ENCODE measurements around the gene CHD5. TPM values are rescaled to one million over a fixed set of nuclear protein-coding genes. Genes with fewer than 3 reads are reported as not detected.
A peak's percentile ranks its signal among the peaks of the same experiment; 100 is the strongest.

Gene CHD5
- total RNA-seq, 4 donors from 2014 or later = 0.04 to 0.36 (median 0.13) TPM; not detected in 1

DNA sequence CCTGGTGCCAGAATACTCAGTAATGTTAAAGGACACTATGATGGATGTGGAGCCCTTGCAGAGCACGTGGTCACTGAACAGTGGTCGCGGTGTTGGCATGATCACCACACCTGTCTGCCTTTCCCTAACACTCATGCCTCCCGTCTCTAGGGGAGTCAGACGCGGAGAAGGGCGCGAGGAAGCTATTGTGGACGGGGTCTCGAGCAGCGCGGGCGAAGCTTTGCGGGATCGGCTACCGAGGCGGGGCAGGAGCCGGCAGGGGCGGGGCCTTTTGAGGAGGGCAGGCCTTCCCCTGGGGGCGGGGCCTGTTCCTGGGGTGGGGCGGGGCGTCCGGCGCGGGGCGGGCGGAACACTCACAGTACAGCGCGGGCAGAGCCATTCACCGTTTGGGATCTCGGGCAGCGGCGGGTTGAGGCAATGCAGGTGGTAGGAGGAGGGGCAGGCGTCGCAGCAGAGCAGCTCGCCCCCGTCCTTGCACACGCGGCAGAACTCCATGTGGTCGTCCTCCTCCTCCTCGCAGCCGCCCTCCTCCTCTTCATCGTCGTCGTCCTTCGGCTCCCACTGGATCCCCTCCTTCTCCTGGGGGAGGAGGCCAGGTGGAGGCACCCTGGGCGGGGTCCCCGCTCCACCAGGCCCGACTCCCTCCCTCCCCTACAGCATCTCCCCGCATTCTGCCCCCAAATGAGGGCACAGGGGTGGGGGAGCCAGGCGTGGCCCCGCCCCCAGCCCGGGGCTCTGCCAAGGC is 31.5 kb downstream of the CHD5 start:
- Histone ChIP-seq H3K36me3 (no peaks in the 10 kb centered on the region), H3K4me3 (peak overlapping the region; percentile 5), H3K27ac (no peak overlapping the region), H3K27me3 (peaks cover 51% of the 10 kb centered on the region), H3K4me1 (peaks cover 9% of the 10 kb centered on the region), H3K9me3 (no peaks in the 10 kb centered on the region)
- TF ChIP-seq POLR2AphosphoS5 (IDR thresholded peaks at IDR 0.05) = no peak
- no peak for TF ChIP-seq POLR2A (IDR thresholded peaks at IDR 0.05)
- no peak for TF ChIP-seq EP300 (IDR thresholded peaks at IDR 0.05)
- TF ChIP-seq, protein P1, sequence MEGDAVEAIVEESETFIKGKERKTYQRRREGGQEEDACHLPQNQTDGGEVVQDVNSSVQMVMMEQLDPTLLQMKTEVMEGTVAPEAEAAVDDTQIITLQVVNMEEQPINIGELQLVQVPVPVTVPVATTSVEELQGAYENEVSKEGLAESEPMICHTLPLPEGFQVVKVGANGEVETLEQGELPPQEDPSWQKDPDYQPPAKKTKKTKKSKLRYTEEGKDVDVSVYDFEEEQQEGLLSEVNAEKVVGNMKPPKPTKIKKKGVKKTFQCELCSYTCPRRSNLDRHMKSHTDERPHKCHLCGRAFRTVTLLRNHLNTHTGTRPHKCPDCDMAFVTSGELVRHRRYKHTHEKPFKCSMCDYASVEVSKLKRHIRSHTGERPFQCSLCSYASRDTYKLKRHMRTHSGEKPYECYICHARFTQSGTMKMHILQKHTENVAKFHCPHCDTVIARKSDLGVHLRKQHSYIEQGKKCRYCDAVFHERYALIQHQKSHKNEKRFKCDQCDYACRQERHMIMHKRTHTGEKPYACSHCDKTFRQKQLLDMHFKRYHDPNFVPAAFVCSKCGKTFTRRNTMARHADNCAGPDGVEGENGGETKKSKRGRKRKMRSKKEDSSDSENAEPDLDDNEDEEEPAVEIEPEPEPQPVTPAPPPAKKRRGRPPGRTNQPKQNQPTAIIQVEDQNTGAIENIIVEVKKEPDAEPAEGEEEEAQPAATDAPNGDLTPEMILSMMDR (IDR thresholded peaks at IDR 0.05) = no peak
- no peak for DNase-seq (ENCODE audit: low spot score in 2 of 2)
- WGBS = 9% methylated on average over 29 of the region's 53 CpGs

DNA sequence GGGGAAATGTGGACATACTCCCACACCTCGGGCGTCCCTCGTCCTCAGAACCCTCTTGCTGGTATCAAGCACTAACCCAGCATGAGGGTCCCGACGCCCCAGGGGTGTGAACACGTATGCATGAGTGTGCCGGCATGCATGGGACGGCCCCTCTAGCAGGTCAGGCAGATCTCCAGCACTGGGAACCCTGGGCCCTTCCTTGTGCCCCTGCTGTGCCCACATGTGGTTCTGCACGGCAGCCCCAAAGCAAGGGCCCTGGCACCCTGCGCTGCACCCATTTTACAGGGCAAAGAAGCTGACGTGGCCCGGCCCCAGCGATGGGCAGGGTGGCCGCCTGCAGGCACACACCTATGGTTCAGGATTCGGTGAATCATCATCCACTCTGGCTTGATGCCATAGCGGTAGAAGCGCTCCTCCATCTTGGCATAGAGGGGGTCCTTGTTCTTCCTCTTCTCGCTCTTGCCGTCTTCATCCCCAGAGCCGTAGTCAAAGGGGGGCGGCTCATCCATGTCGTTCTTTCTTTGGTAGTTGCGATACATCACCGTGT is 34.2 kb downstream of the CHD5 start:
- H3K27me3 ChIP-seq = peaks cover 51% of the 10 kb centered on the region
- WGBS = 69% methylated on average over 15 of the region's 24 CpGs
- TF ChIP-seq POLR2A (IDR thresholded peaks at IDR 0.05) = no peak
- TF ChIP-seq, protein P1 (IDR thresholded peaks at IDR 0.05) = no peak
- TF ChIP-seq POLR2AphosphoS5 (IDR thresholded peaks at IDR 0.05) = no peak
- TF ChIP-seq EP300 (IDR thresholded peaks at IDR 0.05) = no peak

DNA sequence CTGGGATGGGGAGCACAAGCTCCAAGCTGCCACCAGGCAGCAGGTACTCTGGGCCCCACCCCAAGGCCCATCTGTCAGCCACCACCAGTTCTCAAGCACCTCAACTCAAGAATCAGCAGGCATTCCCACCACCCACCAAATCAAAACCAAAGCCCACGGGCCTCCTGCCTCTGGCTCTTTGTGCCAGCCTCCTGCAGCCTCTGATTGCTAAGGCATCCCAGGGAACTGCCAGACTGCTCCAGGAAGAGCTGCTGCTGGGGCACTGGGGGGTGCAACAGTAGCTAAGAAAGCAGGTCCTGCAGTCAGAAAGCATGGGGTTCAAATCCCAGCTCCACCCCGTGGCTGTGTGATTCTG is 34.7 kb downstream of the CHD5 start:
- no peak overlapping the region for H3K27ac ChIP-seq
- H3K4me3 ChIP-seq = no peak overlapping the region
- H3K4me1 ChIP-seq = peaks cover 9% of the 10 kb centered on the region
- H3K27me3 ChIP-seq = peaks cover 47% of the 10 kb centered on the region
- no peak for TF ChIP-seq POLR2A (IDR thresholded peaks at IDR 0.05)
- DNase-seq (ENCODE audit: low spot score in 2 of 2) = no peak
- 69% methylated on average over 2 of the region's 2 CpGs for WGBS
- no peaks in the 10 kb centered on the region for H3K36me3 ChIP-seq
- no peaks in the 10 kb centered on the region for H3K9me3 ChIP-seq

More for the DNA sequence above, 34.2 kb downstream of the CHD5 start:
- H3K27ac ChIP-seq = no peak overlapping the region
- no peak overlapping the region for H3K4me3 ChIP-seq
- H3K9me3 ChIP-seq = no peaks in the 10 kb centered on the region
- no peaks in the 10 kb centered on the region for H3K36me3 ChIP-seq
- H3K4me1 ChIP-seq = peaks cover 9% of the 10 kb centered on the region
- DNase-seq (ENCODE audit: low spot score in 2 of 2) = no peak

DNA sequence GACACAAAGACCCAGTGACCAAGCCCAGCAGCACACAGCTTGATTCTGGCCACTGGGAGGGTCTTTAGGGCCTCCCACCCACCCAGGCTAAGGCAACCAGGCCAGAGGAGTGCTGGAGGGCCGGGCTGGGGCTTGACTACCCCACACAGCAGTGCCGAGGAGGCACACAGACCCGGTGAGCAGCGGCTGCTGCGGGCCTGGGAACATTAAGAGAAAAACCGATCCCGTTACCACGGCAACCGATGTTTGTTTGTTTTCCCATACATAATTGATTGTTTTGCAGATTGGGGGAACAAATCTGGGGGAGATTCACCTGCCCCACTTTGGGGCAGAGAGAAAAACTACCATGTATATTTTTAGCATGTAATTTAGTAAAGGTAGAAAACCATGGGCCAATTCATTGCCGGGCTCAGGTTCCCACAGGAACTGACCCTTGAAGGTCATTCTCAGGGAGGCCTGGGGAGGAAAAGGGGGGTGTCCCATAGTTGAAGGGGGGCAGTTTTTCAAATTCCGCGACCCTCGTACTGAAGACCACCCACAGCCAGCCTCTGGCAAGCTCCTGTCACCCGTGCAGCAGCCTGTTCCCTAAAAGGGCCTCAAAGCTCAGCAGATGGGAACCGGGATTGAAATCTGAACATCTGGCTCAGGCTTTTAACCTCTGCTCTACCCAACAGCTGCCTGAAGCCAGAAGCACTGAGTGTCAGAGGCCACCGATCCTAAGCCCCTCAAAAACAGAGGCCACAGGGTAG is 35.3 kb downstream of the CHD5 start:
- Histone ChIP-seq H3K4me3 (no peak overlapping the region), H3K36me3 (no peaks in the 10 kb centered on the region), H3K4me1 (peaks cover 9% of the 10 kb centered on the region), H3K27ac (no peak overlapping the region), H3K9me3 (no peaks in the 10 kb centered on the region), H3K27me3 (peaks cover 46% of the 10 kb centered on the region)
- WGBS = 66% methylated on average over 15 of the region's 16 CpGs
- DNase-seq (ENCODE audit: low spot score in 2 of 2) = no peak
- no peak for TF ChIP-seq EP300 (IDR thresholded peaks at IDR 0.05)
- TF ChIP-seq POLR2A (IDR thresholded peaks at IDR 0.05) = no peak
- TF ChIP-seq, protein P1 (IDR thresholded peaks at IDR 0.05) = no peak
- no peak for TF ChIP-seq POLR2AphosphoS5 (IDR thresholded peaks at IDR 0.05)

DNA sequence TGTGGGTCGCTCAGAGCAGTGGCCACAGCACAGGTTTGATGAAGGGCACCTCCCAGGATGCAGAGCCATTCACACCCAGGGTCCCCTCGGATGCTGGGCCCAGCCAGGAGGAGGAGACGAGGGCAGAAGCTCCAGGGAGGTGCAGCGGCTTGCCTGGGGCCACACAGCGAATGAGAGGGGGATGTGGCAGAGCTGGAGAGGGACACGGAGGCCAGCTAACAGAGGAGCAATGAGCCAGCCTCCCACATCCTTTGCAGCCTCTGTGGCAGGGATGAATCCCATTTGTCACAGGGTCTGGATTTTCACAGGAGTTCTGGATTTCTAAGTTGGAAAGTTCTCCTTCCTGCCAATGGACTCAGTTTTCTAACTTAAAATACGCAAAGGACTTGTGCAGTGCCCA is 35.9 kb downstream of the CHD5 start:
- Histone ChIP-seq H3K27ac (no peak overlapping the region), H3K36me3 (no peaks in the 10 kb centered on the region), H3K9me3 (no peaks in the 10 kb centered on the region), H3K4me1 (peaks cover 9% of the 10 kb centered on the region), H3K4me3 (no peak overlapping the region), H3K27me3 (peaks cover 41% of the 10 kb centered on the region)
- 82% methylated on average over 7 of the region's 7 CpGs for WGBS
- TF ChIP-seq EP300 (IDR thresholded peaks at IDR 0.05) (no peak), POLR2A (IDR thresholded peaks at IDR 0.05) (no peak), POLR2AphosphoS5 (IDR thresholded peaks at IDR 0.05) (no peak)
- TF ChIP-seq, protein P1 (IDR thresholded peaks at IDR 0.05) = no peak
- no peak for DNase-seq (ENCODE audit: low spot score in 2 of 2)
